ENCODE measurements around the gene NDFIP2. TPM values are rescaled to one million over a fixed set of nuclear protein-coding genes. Genes with fewer than 3 reads are reported as not detected.

The NDFIP2 gene
- total RNA-seq, result 34.1 TPM
- long read RNA-seq, full-length matches to known transcripts, result 78 of 90 reads
- long read RNA-seq, partial matches to known transcripts, result 4 of 90 reads
- long read RNA-seq, other reads (novel, unspliced or antisense), result 8 of 90 reads

- Histone ChIP-seq H3K4me3 (peak within 1 kb of the TSS; percentile 74), H3K27ac (peak within 1 kb of the TSS; percentile 86), H3K9me3 (no peaks in the 10 kb centered on the region), H3K27me3 (no peaks in the 10 kb centered on the region), H3K4me1 (no peaks in the 10 kb centered on the region), H3K36me3 (no peaks in the 10 kb centered on the region)
- TF ChIP-seq CTCF (IDR thresholded peaks at IDR 0.05), result peak; percentile 6
- DNase-seq, result peak; percentile 94
- intact Hi-C loops (cut with DNase I), result no loop called here
- ATAC-seq, result peak; percentile 97
Measured at GRCh38 chr13:79480954-79481684, at the start of gene NDFIP2. Gene NDFIP2 (plus strand): TSS chr13:79481155. CDS start chr13:79481204, 49 bp downstream.

GRCh38 chr13:79432086-79432485, 48.9 kb upstream of the NDFIP2 start:
- Histone ChIP-seq H3K4me3 (no peak overlapping the region), H3K4me1 (no peaks in the 10 kb centered on the region), H3K36me3 (no peaks in the 10 kb centered on the region), H3K27me3 (no peaks in the 10 kb centered on the region), H3K27ac (no peak overlapping the region), H3K9me3 (no peaks in the 10 kb centered on the region)
- no peak for DNase-seq
- ATAC-seq, result no peak
- intact Hi-C loops (cut with DNase I), result no loop called here
- TF ChIP-seq CTCF (IDR thresholded peaks at IDR 0.05), result no peak

- Histone ChIP-seq H3K9me3 (no peaks in the 10 kb centered on the region), H3K27ac (no peak overlapping the region), H3K4me1 (no peaks in the 10 kb centered on the region), H3K36me3 (no peaks in the 10 kb centered on the region), H3K27me3 (no peaks in the 10 kb centered on the region), H3K4me3 (no peak overlapping the region)
- DNase-seq (no peak), ATAC-seq (peak; percentile 21)
- no peak for TF ChIP-seq CTCF (IDR thresholded peaks at IDR 0.05)
- intact Hi-C loops (cut with DNase I), result no loop called here
Measured at GRCh38 chr13:79432992-79433391, 48.0 kb upstream of the NDFIP2 start.

- TF ChIP-seq CTCF (IDR thresholded peaks at IDR 0.05), result no peak
- no peak for ATAC-seq
- Histone ChIP-seq H3K9me3 (no peaks in the 10 kb centered on the region), H3K27me3 (no peaks in the 10 kb centered on the region), H3K4me1 (no peaks in the 10 kb centered on the region), H3K36me3 (no peaks in the 10 kb centered on the region), H3K27ac (no peak overlapping the region), H3K4me3 (no peak overlapping the region)
- no peak for DNase-seq
- intact Hi-C loops (cut with DNase I), result no loop called here
Measured at GRCh38 chr13:79434556-79434955, 46.4 kb upstream of the NDFIP2 start.

- TF ChIP-seq CTCF (IDR thresholded peaks at IDR 0.05), result no peak
- intact Hi-C loops (cut with DNase I), result no loop called here
- H3K4me3 ChIP-seq, result no peak overlapping the region
- no peaks in the 10 kb centered on the region for H3K36me3 ChIP-seq
- no peaks in the 10 kb centered on the region for H3K9me3 ChIP-seq
- no peak for ATAC-seq
- no peak for DNase-seq
- no peak overlapping the region for H3K27ac ChIP-seq
- no peaks in the 10 kb centered on the region for H3K27me3 ChIP-seq
- H3K4me1 ChIP-seq, result no peaks in the 10 kb centered on the region
Measured at GRCh38 chr13:79435561-79435990, 45.4 kb upstream of the NDFIP2 start.

All from upper lobe of right lung (tissue), 1 donor.